Activated CD8-positive, alpha-beta memory T cell treated with anti-CD3 and anti-CD28 coated beads, Interleukin-2, amount 10 ng/mL, durations not matched to agents 7 days and 5 days (primary cell): ENCODE results near the gene DNAJC30. TPM values are rescaled to one million over a fixed set of nuclear protein-coding genes. Genes with fewer than 3 reads are reported as not detected.
A peak's percentile ranks its signal among the peaks of the same experiment; 100 is the strongest.

Experiments used
- ATAC-seq: fragments of 150-1000 bp; cut with Tn5 transposase; one replicate; pipeline ENCODE4 v1.10.0; 2021; ENCODE audit warnings: moderate library complexity
- CTCF ChIA-PET: fragments of 350-600 bp; sonication (Branson Sonifier 250); formaldehyde crosslinking; loops from one replicate; lab custom pipeline; 2021; ENCODE audit warnings: antibody characterized with exemption; lab: Charles Lee
- DNase-seq: peaks from one replicate; pipeline ENCODE4 v3.0.0-alpha.2; 2020
- H3K27ac Mint-ChIP-seq: one replicate; pipeline ENCODE4 v1.8.0; 2021; ENCODE audit warnings: mild to moderate bottlenecking, mixed read lengths
- H3K27me3 Mint-ChIP-seq: one replicate; pipeline ENCODE4 v1.8.0; 2021; ENCODE audit warnings: mixed read lengths
- H3K36me3 Mint-ChIP-seq: one replicate; pipeline ENCODE4 v1.8.0; 2021; ENCODE audit warnings: mild to moderate bottlenecking, mixed read lengths
- H3K4me1 Mint-ChIP-seq: one replicate; pipeline ENCODE4 v1.8.0; 2021; ENCODE audit warnings: mixed read lengths
- H3K4me3 Mint-ChIP-seq: one replicate; pipeline ENCODE4 v1.8.0; 2021; ENCODE audit warnings: mild to moderate bottlenecking, moderate library complexity, mixed read lengths
- H3K9me3 Mint-ChIP-seq: one replicate; pipeline ENCODE4 v1.8.0; 2022; ENCODE audit warnings: low read depth, mixed read lengths
- total RNA-seq, 2 experiments: library from RNA; stranded (reverse); gene quantifications; one replicate each; pipeline ENCODE4 v1.2.3, GENCODE V29; 2021

The DNAJC30 gene
- total RNA-seq, 2 experiments from 2014 or later = 7.0 to 9.0 TPM

GRCh38 chr7:73649576-73649975 is 33.7 kb downstream of the DNAJC30 start:
- no peak overlapping the region for H3K4me3 Mint-ChIP-seq
- CTCF ChIA-PET = no interaction called here

GRCh38 chr7:73648593-73649332 is 34.5 kb downstream of the DNAJC30 start:
- Mint-ChIP-seq H3K27me3 (peaks cover 64% of the 10 kb centered on the region), H3K4me3 (no peak overlapping the region), H3K27ac (no peak overlapping the region), H3K9me3 (no peaks in the 10 kb centered on the region), H3K4me1 (peaks cover 4% of the 10 kb centered on the region), H3K36me3 (no peaks in the 10 kb centered on the region)
- CTCF ChIA-PET = no interaction called here
- DNase-seq (no peak), ATAC-seq (no peak)

More at GRCh38 chr7:73649576-73649975, 33.7 kb downstream of the DNAJC30 start:
- Mint-ChIP-seq H3K36me3 (no peaks in the 10 kb centered on the region), H3K27ac (no peak overlapping the region), H3K9me3 (no peaks in the 10 kb centered on the region), H3K4me1 (peaks cover 4% of the 10 kb centered on the region), H3K27me3 (peaks cover 62% of the 10 kb centered on the region)
- no peak for ATAC-seq
- DNase-seq = no peak

- ATAC-seq = peak; percentile 79
- Mint-ChIP-seq H3K36me3 (no peaks in the 10 kb centered on the region), H3K4me1 (peaks cover 4% of the 10 kb centered on the region), H3K9me3 (no peaks in the 10 kb centered on the region), H3K4me3 (no peak overlapping the region), H3K27me3 (peaks cover 66% of the 10 kb centered on the region), H3K27ac (no peak overlapping the region)
- DNase-seq = no peak
- CTCF ChIA-PET = no interaction called here
These were observed 35.3 kb downstream of the DNAJC30 start for GRCh38 chr7:73647725-73648592.

- H3K9me3 Mint-ChIP-seq = no peaks in the 10 kb centered on the region
- H3K27ac Mint-ChIP-seq = no peak overlapping the region
- no peak overlapping the region for H3K4me3 Mint-ChIP-seq
- H3K36me3 Mint-ChIP-seq = no peaks in the 10 kb centered on the region
- CTCF ChIA-PET = interaction anchor here (1.1 to 1.6 kb wide), 2 partner anchors 40 to 78 kb away, joined by 3 to 7 read pairs; no protein-coding TSS in a partner anchor
- H3K4me1 Mint-ChIP-seq = peaks cover 4% of the 10 kb centered on the region
- DNase-seq (no peak), ATAC-seq (peak; percentile 18)
- H3K27me3 Mint-ChIP-seq = peaks cover 62% of the 10 kb centered on the region
These were observed 36.2 kb downstream of the DNAJC30 start for GRCh38 chr7:73646785-73647724.

GRCh38 chr7:73645643-73646174 is 37.5 kb downstream of the DNAJC30 start:
- H3K4me1 Mint-ChIP-seq = peaks cover 4% of the 10 kb centered on the region
- no peak overlapping the region for H3K4me3 Mint-ChIP-seq
- H3K36me3 Mint-ChIP-seq = no peaks in the 10 kb centered on the region
- ATAC-seq (no peak), DNase-seq (no peak)
- CTCF ChIA-PET = interaction anchor here (1.1 to 3.2 kb wide), 3 partner anchors 39 to 80 kb away, joined by 3 to 14 read pairs (median 7); no protein-coding TSS in a partner anchor
- H3K27me3 Mint-ChIP-seq = peaks cover 57% of the 10 kb centered on the region
- H3K9me3 Mint-ChIP-seq = peaks cover 3% of the 10 kb centered on the region
- H3K27ac Mint-ChIP-seq = no peak overlapping the region

GRCh38 chr7:73644688-73645286 is 38.5 kb downstream of the DNAJC30 start:
- H3K9me3 Mint-ChIP-seq = peaks cover 3% of the 10 kb centered on the region
- H3K4me1 Mint-ChIP-seq = peaks cover 4% of the 10 kb centered on the region
- H3K4me3 Mint-ChIP-seq = no peak overlapping the region
- H3K36me3 Mint-ChIP-seq = no peaks in the 10 kb centered on the region
- DNase-seq (no peak), ATAC-seq (no peak)
- no peak overlapping the region for H3K27ac Mint-ChIP-seq
- H3K27me3 Mint-ChIP-seq = peaks cover 51% of the 10 kb centered on the region
- CTCF ChIA-PET = interaction anchor here (3.2 kb wide), 1 partner anchor 38 kb away, joined by 14 read pairs; no protein-coding TSS in a partner anchor

- ATAC-seq = no peak
- Mint-ChIP-seq H3K27ac (no peak overlapping the region), H3K27me3 (peaks cover 37% of the 10 kb centered on the region), H3K9me3 (peaks cover 3% of the 10 kb centered on the region), H3K36me3 (no peaks in the 10 kb centered on the region), H3K4me3 (no peak overlapping the region), H3K4me1 (no peaks in the 10 kb centered on the region)
- CTCF ChIA-PET = interaction anchor here (0.6 to 3.2 kb wide), 2 partner anchors 27 to 36 kb away, joined by 3 to 14 read pairs; no protein-coding TSS in a partner anchor
- no peak for DNase-seq
These were observed 40.4 kb downstream of the DNAJC30 start for GRCh38 chr7:73642834-73643233.

- DNase-seq = no peak
- Mint-ChIP-seq H3K4me3 (no peak overlapping the region), H3K27ac (no peak overlapping the region), H3K4me1 (no peaks in the 10 kb centered on the region), H3K36me3 (no peaks in the 10 kb centered on the region), H3K27me3 (peaks cover 19% of the 10 kb centered on the region), H3K9me3 (peaks cover 3% of the 10 kb centered on the region)
- no peak for ATAC-seq
- CTCF ChIA-PET = no interaction called here
These were observed 44.3 kb downstream of the DNAJC30 start for GRCh38 chr7:73638911-73639310.

GRCh38 chr7:73635428-73636200 is 47.6 kb downstream of the DNAJC30 start:
- no peaks in the 10 kb centered on the region for H3K4me1 Mint-ChIP-seq
- H3K27ac Mint-ChIP-seq = no peak overlapping the region
- CTCF ChIA-PET = no interaction called here
- H3K4me3 Mint-ChIP-seq = no peak overlapping the region
- H3K36me3 Mint-ChIP-seq = no peaks in the 10 kb centered on the region
- no peaks in the 10 kb centered on the region for H3K9me3 Mint-ChIP-seq
- ATAC-seq (no peak), DNase-seq (no peak)
- peaks cover 35% of the 10 kb centered on the region for H3K27me3 Mint-ChIP-seq

- DNase-seq (no peak), ATAC-seq (no peak)
- no peaks in the 10 kb centered on the region for H3K36me3 Mint-ChIP-seq
- peaks cover 39% of the 10 kb centered on the region for H3K27me3 Mint-ChIP-seq
- CTCF ChIA-PET = no interaction called here
- H3K27ac Mint-ChIP-seq = no peak overlapping the region
- no peaks in the 10 kb centered on the region for H3K4me1 Mint-ChIP-seq
- no peaks in the 10 kb centered on the region for H3K9me3 Mint-ChIP-seq
- no peak overlapping the region for H3K4me3 Mint-ChIP-seq
These were observed 49.4 kb downstream of the DNAJC30 start for GRCh38 chr7:73633844-73634243.

- Mint-ChIP-seq H3K36me3 (no peaks in the 10 kb centered on the region), H3K4me3 (no peak overlapping the region), H3K27me3 (peaks cover 44% of the 10 kb centered on the region), H3K4me1 (no peaks in the 10 kb centered on the region), H3K9me3 (no peaks in the 10 kb centered on the region), H3K27ac (no peak overlapping the region)
- DNase-seq (no peak), ATAC-seq (no peak)
- CTCF ChIA-PET = no interaction called here
These were observed 49.9 kb downstream of the DNAJC30 start for GRCh38 chr7:73633323-73633722.

GRCh38 chr7:73631558-73631957 is 51.7 kb downstream of the DNAJC30 start:
- ATAC-seq = no peak
- no peak overlapping the region for H3K27ac Mint-ChIP-seq
- H3K36me3 Mint-ChIP-seq = no peaks in the 10 kb centered on the region
- H3K9me3 Mint-ChIP-seq = no peaks in the 10 kb centered on the region
- H3K27me3 Mint-ChIP-seq = peaks cover 54% of the 10 kb centered on the region
- DNase-seq = no peak
- H3K4me3 Mint-ChIP-seq = no peak overlapping the region
- H3K4me1 Mint-ChIP-seq = no peaks in the 10 kb centered on the region
- CTCF ChIA-PET = interaction anchor here (0.9 to 1.9 kb wide), 2 partner anchors 25 to 103 kb away, joined by 3 to 7 read pairs; no protein-coding TSS in a partner anchor
